WTC11 (cell line): ENCODE results near the gene ZGRF1.

ENCODE experiments used
- AR ChIP-seq: fragments of 250-450 bp; sonication (Bioruptor Pico); IDR thresholded peaks from 2 replicates; pipeline ENCODE4 v1.9.0; 2021; ENCODE audit warnings: mild to moderate bottlenecking
- CREB1 ChIP-seq: sonication (generic); formaldehyde crosslinking; IDR thresholded peaks from 2 replicates; pipeline ENCODE4 v1.8.0; 2023; ENCODE audit warnings: mild to moderate bottlenecking, missing genetic modification reagents
- CTCF ChIP-seq: fragments of 200-600 bp; IDR thresholded peaks from 2 replicates; pipeline ENCODE4 v1.8.0; 2022; ENCODE audit warnings: antibody characterized with exemption
- FOXK1 ChIP-seq: sonication (generic); formaldehyde crosslinking; IDR thresholded peaks from 2 replicates; pipeline ENCODE4 v1.8.0; 2022; ENCODE audit warnings: mild to moderate bottlenecking, moderate library complexity, missing genetic modification reagents
- IRF2 ChIP-seq: sonication (generic); formaldehyde crosslinking; IDR thresholded peaks from 2 replicates; pipeline ENCODE4 v1.8.0; 2022; ENCODE audit warnings: low read depth, missing genetic modification reagents, borderline replicate concordance
- JUN ChIP-seq: sonication (generic); formaldehyde crosslinking; IDR thresholded peaks from 2 replicates; pipeline ENCODE4 v1.8.0; 2023; ENCODE audit warnings: mild to moderate bottlenecking, missing genetic modification reagents
- NFE2L1 ChIP-seq: sonication (generic); formaldehyde crosslinking; IDR thresholded peaks from 2 replicates; pipeline ENCODE4 v1.8.1; 2023; ENCODE audit warnings: missing genetic modification reagents
- SMAD3 ChIP-seq: sonication (generic); formaldehyde crosslinking; IDR thresholded peaks from 2 replicates; pipeline ENCODE4 v1.8.0; 2022; ENCODE audit warnings: missing genetic modification reagents, mild to moderate bottlenecking, borderline replicate concordance
- SP1 ChIP-seq: sonication (generic); formaldehyde crosslinking; conservative IDR thresholded peaks from 2 replicates; pipeline ENCODE4 v1.8.1; 2022; ENCODE audit warnings: missing genetic modification reagents
- ZBTB21 ChIP-seq: sonication (generic); formaldehyde crosslinking; IDR thresholded peaks from 2 replicates; pipeline ENCODE4 v1.8.1; 2023; ENCODE audit warnings: mild to moderate bottlenecking, missing genetic modification reagents, borderline replicate concordance
- ZNF232 ChIP-seq: sonication (generic); formaldehyde crosslinking; IDR thresholded peaks from 2 replicates; pipeline ENCODE4 v1.8.0; 2022; ENCODE audit warnings: mild to moderate bottlenecking, missing genetic modification reagents
- ZNF671 ChIP-seq: fragments of 250-450 bp; sonication (Bioruptor Pico); IDR thresholded peaks from 2 replicates; pipeline ENCODE4 v1.8.0; 2021; ENCODE audit warnings: mild to moderate bottlenecking

- no peak for TF ChIP-seq CTCF
- TF ChIP-seq ZNF671 (CRISPR knock-in tag), result no peak
- no peak for TF ChIP-seq ZNF232
- TF ChIP-seq SP1 (CRISPR knock-in tag), result no peak
- no peak for TF ChIP-seq FOXK1 (CRISPR knock-in tag)
- TF ChIP-seq ZBTB21 (CRISPR knock-in tag), result no peak
- TF ChIP-seq AR (CRISPR knock-in tag), result no peak
- no peak for TF ChIP-seq CREB1 (CRISPR knock-in tag)
- no peak for TF ChIP-seq IRF2 (CRISPR knock-in tag)
- no peak for TF ChIP-seq SMAD3 (CRISPR knock-in tag)
- no peak for TF ChIP-seq NFE2L1 (CRISPR knock-in tag)
- no peak for TF ChIP-seq JUN (CRISPR knock-in tag)
These were observed 77.7 kb downstream of the ZGRF1 start for GRCh38 chr4:112559053-112559452.
